CD4-positive, alpha-beta T cell treated with Interferon alpha-2 for 1 hour (primary cell): Measurements from ENCODE around the gene GPR146.
A peak's percentile ranks its signal among the peaks of the same experiment; 100 is the strongest.

Experiments
- DNase-seq, 2 donors: peaks; one replicate each; pipeline ENCODE4 v3.0.0-alpha.2; 2020 to 2022

Gene GPR146

DNA sequence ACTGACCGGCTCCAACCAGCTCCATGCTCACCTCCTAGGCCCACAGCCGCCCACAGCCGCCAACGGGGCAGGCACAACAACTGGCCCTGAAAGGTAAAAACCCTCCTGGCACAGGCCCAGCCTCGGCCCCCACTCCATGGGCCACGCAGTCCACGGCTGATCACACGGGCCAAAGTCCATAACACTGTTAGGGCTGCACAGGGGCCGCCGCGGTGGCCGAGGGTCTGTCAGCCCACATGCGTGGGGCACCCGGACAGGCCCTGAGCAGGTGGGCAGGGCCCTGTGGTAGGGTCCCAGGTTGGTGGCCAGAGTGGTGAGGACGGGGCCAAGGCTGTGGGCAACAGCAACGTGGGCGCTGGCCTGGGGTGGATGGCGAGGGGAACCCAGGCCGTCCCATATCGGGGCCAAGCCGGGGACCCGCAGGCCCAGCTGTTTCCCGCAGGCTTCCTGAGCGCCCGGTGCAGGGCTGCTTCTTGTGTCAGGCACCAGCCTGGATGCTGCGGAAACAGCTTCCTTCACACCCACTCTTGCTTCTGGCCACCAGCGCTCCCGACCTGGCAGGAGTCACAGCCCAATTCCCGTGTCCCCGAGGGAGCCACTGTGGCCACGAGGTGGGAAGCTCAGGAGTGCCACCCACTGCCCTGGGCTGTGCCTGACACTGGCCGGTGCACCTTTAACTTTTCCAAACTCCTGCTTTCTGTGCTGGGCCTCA lies 32.2 kb upstream of the GPR146 start:
- DNase-seq = no peak

DNA sequence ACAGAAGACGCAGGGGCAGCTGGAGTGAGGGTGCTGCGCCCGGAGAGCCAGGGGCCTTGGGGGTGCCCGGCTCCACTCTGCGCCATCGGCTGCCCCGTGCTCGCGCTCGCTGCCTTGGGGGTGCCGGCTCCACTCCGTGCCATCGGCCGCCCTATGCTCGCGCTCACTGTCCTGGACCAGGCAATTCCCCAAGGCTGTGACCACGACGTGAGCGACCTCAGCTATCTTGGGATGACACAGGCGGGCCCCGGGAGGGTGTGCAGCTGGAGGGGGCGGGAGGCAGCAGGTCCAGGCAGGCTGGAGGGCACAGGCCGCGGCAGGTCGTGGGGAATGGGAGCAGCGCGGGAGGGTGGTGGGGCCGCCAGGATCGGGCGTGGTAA lies 31.6 kb upstream of the GPR146 start:
- no peak for DNase-seq

DNA sequence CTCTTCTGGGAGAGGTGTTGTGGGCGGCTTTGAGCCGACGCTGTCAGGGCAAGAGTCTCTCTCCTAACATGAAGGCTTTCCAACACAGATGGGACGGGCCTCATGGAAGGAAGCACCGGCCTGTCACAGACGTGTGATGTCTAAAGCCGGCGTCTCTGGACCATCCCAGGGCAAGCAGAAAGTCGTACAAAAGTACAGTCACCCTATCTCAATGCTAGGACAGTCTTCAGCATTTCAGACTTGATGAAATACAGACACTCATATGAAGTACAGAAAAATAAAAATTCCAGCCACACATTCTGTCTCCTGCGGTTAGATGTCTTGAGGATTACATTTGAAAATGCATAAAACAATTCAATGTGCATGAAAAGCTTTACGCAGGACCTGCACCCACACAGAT lies 30.8 kb upstream of the GPR146 start:
- DNase-seq = no peak

DNA sequence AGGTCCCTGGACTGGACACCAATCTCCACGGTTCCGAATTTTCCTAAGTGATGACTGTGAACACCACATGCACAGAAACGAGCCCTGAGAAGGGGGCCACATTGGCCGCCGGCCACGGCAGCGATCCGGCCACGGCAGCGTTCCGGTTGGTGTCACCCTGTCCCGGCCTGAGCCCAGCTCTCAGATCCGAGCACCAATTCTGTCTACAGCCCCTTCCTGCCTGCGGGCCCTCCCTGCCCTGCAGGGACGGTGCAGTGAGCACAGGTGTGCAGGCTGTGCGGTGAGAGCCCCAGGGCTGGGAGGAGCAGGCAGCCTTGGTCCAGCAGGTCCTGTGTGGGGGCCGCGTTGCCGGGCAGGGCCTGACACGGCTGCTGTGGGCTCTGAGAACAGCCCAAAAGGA lies 29.7 kb upstream of the GPR146 start:
- no peak for DNase-seq

DNA sequence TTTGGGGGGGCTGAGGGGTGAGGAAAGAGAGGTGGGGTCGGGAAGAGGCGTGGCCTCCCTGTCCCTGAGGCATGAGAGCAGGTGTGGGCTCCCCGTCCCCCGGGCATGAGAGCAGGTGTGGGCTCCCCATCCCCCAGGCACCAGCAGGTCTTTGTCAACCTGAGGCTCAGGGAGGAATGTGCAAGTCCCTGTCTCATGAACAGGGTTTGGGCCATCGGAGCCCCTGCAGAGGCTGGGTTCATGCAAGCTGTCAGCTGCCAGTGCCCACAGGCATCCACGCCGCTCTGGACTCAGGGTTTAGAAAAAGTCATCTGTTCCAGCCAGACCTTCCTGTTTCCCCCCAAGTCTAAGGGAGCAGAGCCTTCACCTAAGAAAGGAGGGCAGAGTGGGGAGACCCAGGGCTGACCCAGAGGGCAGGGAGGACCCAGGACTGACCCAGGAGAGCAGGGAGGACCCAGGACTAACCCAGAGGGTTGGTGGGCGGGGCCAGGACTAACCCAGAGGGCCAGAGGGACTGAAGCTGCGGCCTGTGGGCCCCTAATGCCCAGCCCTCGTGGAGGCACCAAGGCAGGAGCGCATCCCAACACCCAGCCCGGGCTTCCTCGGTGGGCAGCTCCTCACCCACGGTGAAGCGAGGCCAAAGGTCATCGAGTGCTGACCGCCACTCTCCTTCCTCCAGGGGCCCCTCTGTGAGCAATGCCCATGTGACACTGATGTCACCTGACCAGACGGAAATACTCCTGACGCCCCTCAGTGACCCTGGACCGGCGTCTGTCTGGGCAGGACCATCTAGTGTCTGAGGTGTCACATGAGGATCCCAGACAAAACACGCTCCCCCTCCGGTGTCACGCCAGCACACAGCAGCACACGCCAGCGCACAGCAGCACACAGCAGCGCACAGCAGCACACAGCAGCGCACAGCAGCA lies 28.9 kb upstream of the GPR146 start:
- DNase-seq = no peak

DNA sequence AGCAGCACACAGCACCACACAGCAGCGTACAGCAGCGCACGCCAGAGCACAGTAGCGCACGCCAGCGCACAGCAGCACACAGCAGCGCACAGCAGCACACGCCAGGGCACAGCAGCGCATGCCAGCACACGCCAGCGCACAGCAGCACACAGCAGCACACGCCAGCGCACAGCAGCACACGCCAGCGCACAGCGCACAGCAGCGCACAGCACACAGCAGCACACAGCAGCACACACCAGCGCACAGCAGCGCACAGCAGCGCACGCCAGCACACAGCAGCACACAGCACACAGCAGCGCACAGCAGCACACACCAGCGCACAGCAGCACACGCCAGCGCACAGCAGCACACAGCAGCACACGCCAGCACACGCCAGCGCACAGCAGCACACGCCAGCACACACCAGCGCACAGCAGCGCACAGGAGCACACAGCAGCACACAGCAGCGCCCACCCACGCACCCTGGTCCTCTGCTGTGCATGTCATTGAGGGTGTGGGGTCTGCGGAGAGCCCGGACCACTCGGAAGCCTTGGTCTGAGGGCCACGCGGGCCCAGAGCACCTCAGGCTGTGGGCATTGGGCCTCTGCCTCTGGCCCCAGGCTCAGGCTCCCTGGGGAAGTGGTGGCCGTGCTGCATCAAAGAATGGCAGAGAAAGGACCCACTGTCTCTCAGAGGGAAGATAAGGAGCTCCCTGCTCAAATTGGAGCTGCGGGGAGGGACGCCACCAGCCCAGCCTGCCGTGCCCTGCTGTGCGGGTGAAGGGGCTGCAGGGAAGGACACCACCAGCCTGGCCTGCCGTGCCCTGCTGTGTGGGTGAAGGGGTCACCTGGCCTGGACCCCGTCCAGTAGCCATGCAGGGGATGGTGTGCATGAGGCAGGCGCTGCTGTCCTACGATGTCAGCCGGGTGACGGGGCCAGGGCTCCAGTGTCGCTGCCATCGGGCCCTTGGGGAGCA lies 27.5 kb upstream of the GPR146 start:
- no peak for DNase-seq

DNA sequence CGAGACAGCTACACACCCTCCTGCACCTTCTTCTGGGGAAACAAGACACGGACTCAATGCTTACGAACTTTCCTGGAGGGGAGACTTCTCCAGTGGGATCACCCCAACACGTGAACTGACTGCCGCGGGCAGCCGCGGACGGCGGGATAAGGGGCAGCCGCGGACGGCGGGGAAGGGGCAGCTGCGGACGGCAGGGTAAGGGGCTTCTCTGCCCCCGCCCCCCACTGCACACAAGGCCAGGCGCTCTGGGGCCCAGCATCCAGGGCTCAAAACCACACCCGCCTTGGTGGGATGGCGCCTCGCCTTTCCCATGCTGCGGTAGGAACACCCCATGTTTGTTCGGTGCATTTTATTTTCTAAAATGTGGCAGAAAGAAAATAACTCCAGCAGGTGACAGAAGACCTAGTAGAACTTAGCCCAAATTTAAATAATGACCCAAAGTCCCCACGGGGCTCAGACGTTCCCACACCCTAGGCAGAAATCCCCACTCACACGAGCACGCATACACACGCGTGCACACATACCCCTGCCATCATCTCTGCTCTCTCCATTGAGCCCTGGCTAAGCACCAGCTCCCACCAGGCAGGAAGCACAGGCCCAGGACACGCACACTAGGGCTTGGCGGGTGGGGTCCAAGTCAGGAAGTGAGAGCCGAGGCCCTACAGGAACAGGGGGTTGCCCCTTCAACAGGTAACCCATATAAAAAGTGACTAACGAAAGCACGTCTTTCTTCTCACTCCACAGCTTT lies 26.6 kb upstream of the GPR146 start:
- DNase-seq = no peak

DNA sequence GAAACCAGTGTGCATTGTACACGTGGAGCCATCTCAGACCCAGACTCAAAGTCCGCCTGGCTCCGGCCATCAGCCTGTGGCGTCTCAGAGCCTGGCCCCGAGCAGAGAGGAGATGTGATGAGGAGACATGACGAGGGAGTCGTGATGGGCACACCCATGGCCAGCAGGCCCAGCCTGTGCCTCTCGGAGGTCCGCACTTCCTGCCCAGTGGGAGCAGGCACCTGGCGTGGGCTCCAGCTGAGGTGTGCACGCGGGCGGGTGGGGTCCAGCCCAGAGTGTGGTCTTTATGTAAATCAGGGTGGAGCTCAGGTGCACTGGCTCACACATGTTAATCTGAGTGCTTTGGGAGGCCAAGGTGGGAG lies 26.0 kb upstream of the GPR146 start:
- DNase-seq = no peak

DNA sequence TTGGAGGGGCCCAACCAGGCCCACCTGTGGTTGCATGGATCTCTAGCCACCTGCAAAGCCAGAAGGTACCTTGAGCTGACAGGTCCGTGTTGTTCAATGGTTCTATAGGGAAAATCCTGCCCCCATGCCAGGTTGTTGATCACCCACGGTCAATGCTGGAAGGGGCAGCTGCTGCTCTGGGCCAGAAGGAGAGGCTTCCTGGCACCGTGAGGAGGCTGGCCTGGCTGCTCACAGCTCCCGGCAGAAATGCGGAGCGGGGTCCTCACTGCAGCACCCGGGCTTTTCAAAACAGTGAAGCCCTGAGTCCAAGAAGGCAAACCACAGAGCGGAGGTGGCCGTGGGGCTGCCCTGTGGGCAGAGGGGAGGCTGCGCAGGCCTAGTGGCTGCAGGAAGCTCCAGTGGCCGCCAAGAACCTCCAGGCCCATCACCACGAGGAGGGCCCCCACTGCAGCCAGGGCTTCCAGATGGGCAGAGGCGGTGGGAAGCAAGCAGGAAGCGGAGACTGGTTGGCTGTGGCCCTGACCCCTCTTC lies 25.0 kb upstream of the GPR146 start:
- DNase-seq = no peak

DNA sequence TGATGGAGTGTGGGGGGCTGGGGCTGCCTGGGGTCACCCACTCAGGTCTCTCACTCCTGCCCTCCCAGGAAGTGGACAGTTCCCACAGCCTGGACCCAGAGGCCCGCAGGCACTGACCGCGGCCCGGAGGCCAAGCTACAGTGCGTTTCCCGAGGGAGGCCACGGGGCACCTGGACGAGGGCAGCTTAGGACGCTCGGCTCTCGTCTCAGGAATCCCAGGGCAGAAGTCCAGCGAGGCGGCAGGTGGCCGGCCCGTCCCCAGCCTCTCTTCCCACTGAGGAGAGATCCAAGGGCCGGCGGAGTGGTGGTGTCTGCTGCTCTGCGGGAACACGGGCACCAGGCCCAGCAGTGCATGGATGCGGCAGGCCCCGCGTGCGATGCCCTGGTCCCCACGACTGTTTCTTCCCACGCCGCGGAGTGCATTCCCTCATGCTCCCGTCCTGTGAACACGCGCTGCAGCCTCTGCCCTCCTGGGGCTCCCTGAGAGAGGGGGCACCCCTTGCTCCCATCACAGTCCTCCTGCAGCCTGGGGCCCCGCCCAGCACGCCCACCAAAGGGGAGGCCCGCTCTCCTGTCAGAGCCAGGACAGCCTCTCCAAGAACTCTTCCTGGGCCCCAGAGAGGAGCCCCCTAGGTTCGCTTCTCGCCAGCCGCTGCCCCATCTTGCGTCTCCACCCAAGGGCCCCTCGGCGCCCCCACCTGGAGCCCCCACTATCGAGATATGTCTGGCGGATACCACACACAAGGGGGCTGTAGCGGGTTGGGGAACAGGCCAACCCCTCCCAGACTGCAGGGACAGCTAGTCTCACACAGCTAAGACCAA lies 24.3 kb upstream of the GPR146 start:
- DNase-seq = no peak

DNA sequence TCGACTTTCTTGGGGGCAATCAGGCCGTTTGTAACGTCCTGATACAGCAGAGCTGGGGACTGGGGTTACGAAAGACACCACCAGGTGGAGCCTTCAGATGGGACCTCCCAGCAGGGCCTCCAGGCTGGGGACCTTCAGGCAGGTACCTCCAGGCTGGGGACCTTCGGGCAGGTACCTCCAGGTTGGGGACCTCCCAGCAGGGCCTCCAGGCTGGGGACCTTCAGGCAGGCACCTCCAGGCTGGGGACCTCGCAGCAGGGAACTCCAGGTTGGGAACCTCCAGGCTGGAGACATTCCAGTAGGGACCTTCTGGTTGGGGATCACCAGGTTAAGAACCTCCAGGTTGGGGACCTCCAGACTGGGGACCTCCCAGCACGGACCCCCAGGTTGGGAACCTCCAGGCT lies 23.5 kb upstream of the GPR146 start:
- peak in 1 of 2 donors; percentile 31 for DNase-seq

DNA sequence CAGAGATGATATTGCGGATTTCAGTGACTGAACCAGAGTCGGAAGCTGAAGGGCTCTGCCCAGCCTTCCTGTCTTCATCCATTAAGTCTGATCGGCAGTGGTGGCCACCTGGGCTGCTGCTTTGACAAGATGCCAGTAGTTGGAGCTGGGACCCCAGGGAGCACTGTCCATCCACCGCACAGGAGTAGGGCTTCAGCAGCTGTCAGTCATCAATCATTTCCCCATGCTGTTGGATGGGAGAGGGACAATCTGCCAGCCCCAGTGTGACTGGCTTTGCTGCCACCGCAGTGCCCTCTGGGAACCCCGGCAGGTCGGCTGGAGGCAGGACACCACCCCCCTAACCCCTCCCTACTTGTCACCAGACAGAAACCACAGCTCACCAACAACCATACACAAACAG lies 23.0 kb upstream of the GPR146 start:
- DNase-seq = no peak

DNA sequence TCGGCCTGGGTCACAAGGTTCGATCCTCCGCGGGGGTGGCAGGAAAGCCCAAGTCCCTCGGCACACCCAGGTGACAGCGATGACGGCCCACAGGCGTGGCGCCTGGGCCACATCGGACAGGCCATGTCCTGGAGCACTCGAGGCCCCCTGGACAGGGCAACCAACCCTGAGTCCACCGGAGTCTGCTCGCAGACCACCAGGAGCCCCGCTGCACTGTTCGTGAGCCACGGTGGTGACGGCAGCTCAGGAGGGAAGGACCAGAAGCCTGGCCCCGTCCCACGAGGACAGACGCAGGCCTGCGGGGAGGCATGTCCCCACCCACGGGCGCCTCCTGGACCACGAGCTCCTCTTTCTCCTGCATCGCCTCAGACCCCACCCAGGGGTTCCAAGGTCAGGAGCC lies 22.4 kb upstream of the GPR146 start:
- DNase-seq = no peak

DNA sequence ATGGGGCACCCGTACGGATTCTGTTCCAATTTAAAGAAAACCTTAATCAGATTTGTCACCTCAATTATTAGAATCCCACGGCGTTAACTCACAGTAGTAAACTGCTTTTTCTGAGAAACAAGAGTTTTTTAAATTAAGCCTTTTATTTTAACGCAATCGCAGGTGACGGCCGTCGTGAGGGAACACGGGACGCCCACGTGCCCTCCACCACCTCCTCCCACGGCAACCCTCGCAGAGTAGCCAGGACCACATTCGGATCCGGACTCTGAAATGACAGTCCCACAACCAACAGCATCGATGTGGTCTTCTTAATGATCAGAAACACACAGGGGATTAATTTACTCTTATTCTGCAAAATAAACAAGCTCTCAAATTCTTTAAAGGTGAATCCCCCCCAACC lies 22.0 kb upstream of the GPR146 start:
- no peak for DNase-seq

DNA sequence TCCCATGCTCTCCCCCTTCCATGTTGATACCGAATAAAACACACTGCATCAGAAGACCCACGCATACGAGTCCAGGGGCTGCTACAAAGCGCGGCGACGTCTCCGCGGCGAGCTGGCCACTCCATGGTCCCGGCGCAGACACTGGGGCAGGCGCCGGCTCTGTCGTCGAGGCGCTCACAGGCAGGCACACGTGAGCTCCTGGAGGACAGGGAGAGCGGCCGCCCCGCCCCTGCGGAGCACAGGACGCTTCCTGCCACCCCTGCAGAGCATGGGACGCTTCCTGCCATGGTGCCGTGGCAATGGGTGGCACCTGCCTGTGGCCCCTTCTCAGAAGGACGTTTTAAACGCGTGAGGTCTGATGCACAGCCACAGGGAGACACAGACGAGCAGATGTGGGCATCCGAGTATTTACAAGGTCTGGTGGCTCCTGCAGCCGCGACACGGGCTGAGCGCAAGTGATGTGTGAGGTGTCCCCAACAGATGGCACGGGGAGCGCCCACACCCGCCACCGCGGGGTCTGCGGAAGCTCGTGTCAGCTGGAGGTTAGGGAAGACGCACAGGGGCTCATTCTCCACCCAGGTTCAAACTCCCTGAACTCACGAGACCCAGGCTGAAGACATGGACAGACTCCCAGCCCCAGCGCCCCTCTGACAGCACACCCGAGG lies 21.4 kb upstream of the GPR146 start:
- peak in 1 of 2 donors; percentile 73 for DNase-seq

DNA sequence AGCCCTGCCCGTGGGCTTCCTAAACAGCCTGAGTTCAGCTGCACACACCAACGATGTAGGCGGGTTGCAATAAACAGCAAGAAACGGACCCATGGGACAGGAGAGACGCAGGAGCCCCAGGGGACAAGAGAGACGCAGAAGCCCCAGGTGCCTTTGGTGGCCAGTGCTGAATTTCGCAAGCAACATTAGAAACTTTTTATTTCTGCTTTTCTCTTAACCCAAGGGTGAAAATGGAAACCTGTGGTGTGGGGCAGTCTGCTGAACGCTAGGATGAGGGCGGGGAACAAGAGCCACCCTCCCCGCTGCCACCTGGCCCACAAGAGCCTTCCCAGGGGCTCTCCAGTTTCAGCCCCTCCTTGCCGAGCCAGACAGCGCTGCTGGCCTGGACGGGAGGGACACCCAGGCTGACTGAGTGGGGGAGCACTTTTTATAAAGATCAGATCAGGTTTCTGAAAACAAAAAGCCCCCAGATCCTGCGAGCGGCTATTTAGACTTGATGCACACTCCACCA lies 20.0 kb upstream of the GPR146 start:
- DNase-seq = peak in 1 of 2 donors; percentile 82

DNA sequence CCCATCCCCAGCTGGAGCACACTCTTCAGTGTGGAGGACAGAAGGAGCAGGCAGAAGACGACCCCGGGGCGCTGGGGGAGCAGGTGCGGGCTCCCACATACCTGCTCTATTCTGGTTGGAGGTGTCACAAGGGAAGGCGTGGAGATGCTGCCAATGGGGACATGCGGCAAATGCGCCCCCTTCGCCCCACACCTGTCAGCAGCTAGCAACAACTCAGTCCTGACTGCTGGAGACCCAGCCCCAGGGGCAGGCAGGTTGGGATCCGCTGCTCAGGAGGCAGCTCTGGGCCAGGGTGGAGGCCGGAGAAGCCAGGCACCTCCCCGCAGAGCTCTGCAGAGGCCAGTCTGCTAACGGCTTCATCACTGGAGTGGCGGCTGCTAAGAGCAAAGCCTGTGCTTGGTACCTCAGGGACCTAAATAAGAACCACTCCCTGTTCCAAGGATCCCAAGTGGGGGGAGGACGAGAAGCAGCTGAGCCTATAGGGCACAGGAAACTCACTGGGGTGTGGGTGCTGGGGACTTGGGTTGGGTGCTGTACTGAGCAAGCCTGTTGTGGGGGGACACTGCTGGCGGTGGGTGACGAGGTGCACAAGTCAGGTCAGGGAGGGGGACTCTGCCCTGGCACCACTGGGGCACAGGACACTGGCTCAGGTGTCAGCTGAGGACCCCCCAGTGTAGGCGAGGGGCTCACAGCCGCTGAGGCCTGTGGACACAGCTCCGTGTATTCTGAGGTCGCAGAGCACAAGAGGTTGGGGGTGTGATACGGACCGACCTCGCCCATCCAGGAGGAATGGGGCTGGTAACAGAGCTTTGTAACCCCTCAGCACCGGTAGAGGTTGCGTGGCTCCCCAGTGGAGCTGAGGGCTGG lies 19.2 kb upstream of the GPR146 start:
- DNase-seq = no peak

DNA sequence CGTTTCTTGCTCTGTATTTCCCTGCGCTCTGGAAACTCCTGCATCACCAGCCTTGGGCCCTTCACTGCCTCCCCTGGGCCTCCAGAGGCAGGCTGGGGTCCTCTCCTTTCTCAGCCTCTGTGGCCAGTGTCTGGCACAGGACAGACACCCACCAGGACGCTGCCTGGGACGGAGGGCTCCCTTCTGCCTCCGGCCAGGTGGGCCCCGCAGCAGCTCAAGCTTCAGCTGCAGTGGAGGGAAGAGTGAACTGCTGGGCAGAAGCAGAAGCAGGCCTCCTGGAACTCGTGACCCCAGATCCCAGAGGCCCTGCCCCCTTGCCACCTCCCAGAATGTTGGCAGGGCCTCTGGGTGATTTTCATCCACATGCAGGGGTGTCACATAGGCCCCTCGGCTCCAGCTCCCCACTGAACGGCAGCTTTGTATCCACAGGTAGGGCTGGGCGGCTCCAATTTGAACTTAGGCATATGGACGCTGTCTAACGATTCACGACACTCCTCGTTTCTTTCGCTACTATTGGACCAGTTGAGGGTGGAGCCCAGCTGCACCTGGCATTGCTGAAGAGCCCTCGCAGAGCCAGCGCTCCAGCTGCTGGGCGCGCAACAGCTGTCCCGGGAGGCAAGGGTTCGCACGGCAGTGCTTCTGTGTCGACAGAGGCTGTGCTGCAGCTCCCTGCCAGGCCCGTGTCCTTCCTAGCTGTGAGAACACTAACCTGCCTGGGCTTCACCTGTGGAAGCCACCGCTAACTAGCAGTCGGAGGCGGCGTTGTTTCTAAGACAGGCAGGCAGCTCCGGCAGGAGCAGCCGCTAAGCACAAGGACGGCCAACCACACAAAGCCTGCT lies 18.4 kb upstream of the GPR146 start:
- no peak for DNase-seq
